Epithelial cell of proximal tubule (primary cell): ENCODE measurements around the gene RECQL. TPM values are rescaled to one million over a fixed set of nuclear protein-coding genes. Genes with fewer than 3 reads are reported as not detected.
"Not testable (repeated sequence)": the region's sequence is repeated elsewhere in the genome, so short reads cannot be mapped to it uniquely, and the experiment has no call there.

Source experiments
- DNase-seq: peaks from one replicate; pipeline ENCODE4 v3.0.0-alpha.2; 2011; ENCODE audit warnings: low read depth
- H3K4me3 ChIP-seq: 2 replicates; pipeline ENCODE4 v1.5.1; 2011; ENCODE audit warnings: low read depth, mild to moderate bottlenecking, low read length
- CTCF ChIP-seq: conservative IDR thresholded peaks from 2 replicates; pipeline ENCODE4 v1.5.1; 2012; ENCODE audit warnings: low read depth, mild to moderate bottlenecking, low read length
- total RNA-seq: library from RNA; depleted of rRNA; stranded (reverse); fragments of >200 nt; gene quantifications from 2 replicates; pipeline ENCODE4 v1.2.3, GENCODE V29; 2015

Gene RECQL
- total RNA-seq, 1 donor from 2014 or later, result 32.5 TPM

- DNase-seq, result no peak
- no peak for TF ChIP-seq CTCF
- no peak overlapping the region for H3K4me3 ChIP-seq
These were observed 66.7 kb downstream of the RECQL start for GRCh38 chr12:21434699-21435098.

- H3K4me3 ChIP-seq, result no peak overlapping the region
- TF ChIP-seq CTCF, result no peak
- no peak for DNase-seq
These were observed 67.9 kb downstream of the RECQL start for GRCh38 chr12:21433525-21433924.

- no peak overlapping the region for H3K4me3 ChIP-seq
- no peak for TF ChIP-seq CTCF
- no peak for DNase-seq
These were observed 71.4 kb downstream of the RECQL start for GRCh38 chr12:21429994-21430393.

GRCh38 chr12:21428241-21428640 lies 73.2 kb downstream of the RECQL start:
- no peak for TF ChIP-seq CTCF
- no peak overlapping the region for H3K4me3 ChIP-seq
- no peak for DNase-seq

- DNase-seq, H3K4me3 ChIP-seq: not testable (repeated sequence)
These were observed 82.3 kb downstream of the RECQL start for GRCh38 chr12:21419009-21419699.

Other genes with a start within 250 kb of the RECQL start
- gene SLCO1A2, start 166.7 kb downstream of the RECQL start, total RNA-seq, result not detected in 2 replicates
- not detected in 2 replicates for gene IAPP, start 128.7 kb downstream of the RECQL start, total RNA-seq
- 10.1 and 11.1 TPM in 2 replicates for gene PYROXD1, start 64.0 kb downstream of the RECQL start, total RNA-seq
- gene GOLT1B, start 154 bp upstream of the RECQL start, total RNA-seq, result 31.1 and 40.0 TPM in 2 replicates
- gene SPX, start 24.7 kb upstream of the RECQL start, total RNA-seq, result 2.1 and 3.1 TPM in 2 replicates
- not detected in 2 replicates for gene GYS2, start 103.2 kb upstream of the RECQL start, total RNA-seq
- 1,091 and 1,244 TPM in 2 replicates for gene LDHB, start 156.2 kb upstream of the RECQL start, total RNA-seq